Progenitor cell of endocrine pancreas (in vitro differentiated cells): ENCODE measurements around the gene ZNF182. TPM values are rescaled to one million over a fixed set of nuclear protein-coding genes. Genes with fewer than 3 reads are reported as not detected.
"Not testable (repeated sequence)": the region's sequence is repeated elsewhere in the genome, so short reads cannot be mapped to it uniquely, and the experiment has no call there.

Source experiments
- DNase-seq: peaks from one replicate; pipeline ENCODE4 v3.0.0; 2021; ENCODE audit warnings: low spot score; ENCODE audit not compliant: unreplicated experiment
- H3K27ac Mint-ChIP-seq: 2 replicates; pipeline ENCODE4 v1.8.0; 2021; ENCODE audit warnings: mild to moderate bottlenecking, moderate library complexity, mixed read lengths
- H3K27me3 Mint-ChIP-seq: 2 replicates; pipeline ENCODE4 v1.8.0; 2021; ENCODE audit warnings: mixed read lengths
- H3K36me3 Mint-ChIP-seq: 2 replicates; pipeline ENCODE4 v1.8.0; 2022; ENCODE audit warnings: mixed read lengths; ENCODE audit not compliant: insufficient read depth
- H3K4me1 Mint-ChIP-seq: 2 replicates; pipeline ENCODE4 v1.8.0; 2021; ENCODE audit warnings: low read depth, mixed read lengths
- H3K4me3 Mint-ChIP-seq: 2 replicates; pipeline ENCODE4 v1.8.0; 2021; ENCODE audit warnings: low read depth, mild to moderate bottlenecking, moderate library complexity, mixed read lengths
- H3K9me3 Mint-ChIP-seq: 2 replicates; pipeline ENCODE4 v1.8.0; 2021; ENCODE audit warnings: low read depth, mixed read lengths
- CTCF ChIP-seq: fragments of 200-600 bp; sonication (generic); IDR thresholded peaks from one replicate; pipeline ENCODE4 v1.5.0; 2021; ENCODE audit warnings: antibody characterized with exemption, mild to moderate bottlenecking; ENCODE audit not compliant: unreplicated experiment
- total RNA-seq: library from RNA; stranded (reverse); gene quantifications from 2 replicates; pipeline ENCODE4 v1.2.1, GENCODE V29; 2021

Gene ZNF182
- total RNA-seq, 1 donor from 2014 or later, result 11.0 TPM

GRCh38 chrX:47991263-47992094, 12.3 kb downstream of the ZNF182 start:
- no peak for DNase-seq
- Mint-ChIP-seq H3K36me3 (peaks cover 36% of the 10 kb centered on the region), H3K27ac (no peak overlapping the region), H3K9me3 (peaks cover 31% of the 10 kb centered on the region), H3K4me3 (no peak overlapping the region), H3K27me3 (no peaks in the 10 kb centered on the region), H3K4me1 (peaks cover 2% of the 10 kb centered on the region)
- TF ChIP-seq CTCF, result no peak

- Mint-ChIP-seq H3K4me3 (no peak overlapping the region), H3K27me3 (no peaks in the 10 kb centered on the region), H3K4me1 (no peaks in the 10 kb centered on the region), H3K36me3 (peaks cover 77% of the 10 kb centered on the region), H3K9me3 (peaks cover 79% of the 10 kb centered on the region), H3K27ac (no peak overlapping the region)
- TF ChIP-seq CTCF, result no peak
- no peak for DNase-seq
These were observed 27.3 kb downstream of the ZNF182 start for GRCh38 chrX:47976254-47977151.

GRCh38 chrX:47973235-47973634, 30.6 kb downstream of the ZNF182 start:
- no peak for DNase-seq
- H3K9me3 Mint-ChIP-seq, result peaks cover 74% of the 10 kb centered on the region
- H3K36me3 Mint-ChIP-seq, result peaks cover 51% of the 10 kb centered on the region
- no peaks in the 10 kb centered on the region for H3K27me3 Mint-ChIP-seq
- H3K4me3 Mint-ChIP-seq, result no peak overlapping the region
- TF ChIP-seq CTCF, result no peak
- H3K4me1 Mint-ChIP-seq, result no peaks in the 10 kb centered on the region
- H3K27ac Mint-ChIP-seq, result no peak overlapping the region

GRCh38 chrX:47965526-47965925, 38.3 kb downstream of the ZNF182 start:
- H3K4me1 Mint-ChIP-seq, H3K4me3 Mint-ChIP-seq, DNase-seq, H3K27ac Mint-ChIP-seq, H3K36me3 Mint-ChIP-seq, H3K27me3 Mint-ChIP-seq: not testable (repeated sequence)
- peaks cover 55% of the 10 kb centered on the region for H3K9me3 Mint-ChIP-seq

GRCh38 chrX:47961830-47962229, 42.0 kb downstream of the ZNF182 start:
- DNase-seq, H3K4me3 Mint-ChIP-seq, H3K27me3 Mint-ChIP-seq, H3K4me1 Mint-ChIP-seq, H3K36me3 Mint-ChIP-seq: not testable (repeated sequence)
- Mint-ChIP-seq H3K9me3 (peaks cover 33% of the 10 kb centered on the region), H3K27ac (peak overlapping the region; percentile 75)

- no peak overlapping the region for H3K27ac Mint-ChIP-seq
- peaks cover 5% of the 10 kb centered on the region for H3K36me3 Mint-ChIP-seq
- no peak for TF ChIP-seq CTCF
These were observed 43.4 kb downstream of the ZNF182 start for GRCh38 chrX:47960406-47960805.

More at GRCh38 chrX:47960406-47960805, 43.4 kb downstream of the ZNF182 start:
- peaks cover 31% of the 10 kb centered on the region for H3K9me3 Mint-ChIP-seq
- H3K27me3 Mint-ChIP-seq, result no peaks in the 10 kb centered on the region
- peaks cover 4% of the 10 kb centered on the region for H3K4me1 Mint-ChIP-seq
- no peak for DNase-seq
- no peak overlapping the region for H3K4me3 Mint-ChIP-seq
